Testis (tissue), 3 donors: ENCODE results near the gene C2orf92. TPM values are rescaled to one million over a fixed set of nuclear protein-coding genes. Genes with fewer than 3 reads are reported as not detected.

Source experiments
- DNase-seq: peaks from one replicate; pipeline ENCODE4 v3.0.0-alpha.2; 2019
- H3K27ac ChIP-seq, 2 donors: fragments of 200-600 bp; sonication (generic); one replicate each; pipeline ENCODE4 v1.5.1; 2019
- H3K27me3 ChIP-seq: fragments of 200-600 bp; sonication (generic); one replicate; pipeline ENCODE4 v1.5.1; 2019
- H3K36me3 ChIP-seq: fragments of 200-600 bp; sonication (generic); one replicate; pipeline ENCODE4 v1.5.1; 2017; ENCODE audit warnings: low read depth; ENCODE audit errors: missing control alignments
- H3K4me1 ChIP-seq: fragments of 200-600 bp; sonication (generic); one replicate; pipeline ENCODE4 v1.5.1; 2019
- H3K4me3 ChIP-seq, 2 donors: fragments of 200-600 bp; sonication (generic); one replicate each; pipeline ENCODE4 v1.5.1; 2017 to 2019
- H3K9me3 ChIP-seq: fragments of 200-600 bp; sonication (generic); one replicate; pipeline ENCODE4 v1.5.1; 2017
- POLR2A ChIP-seq: fragments of 450-650 bp; IDR thresholded peaks from one replicate; pipeline ENCODE4 v1.6.1; 2017; ENCODE audit warnings: antibody characterized with exemption, mild to moderate bottlenecking, moderate library complexity
- WGBS, 2 donors: methylation state at CpG; one replicate each; pipeline ENCODE4 v1.1.5; 2018; 5-methylcytosine and 5-hydroxymethylcytosine counted together
- intact Hi-C: fragments of 100-400 bp; cut with DNase I; formaldehyde crosslinking; loops from one replicate; pipeline ENCODE4 v1.15.1; 2023; ENCODE audit warnings: low total_unique reads
- polyA plus RNA-seq: library from polyadenylated mRNA; stranded (reverse); fragments of 350-450 nt; fragmentation: Illumina TruSeq; extraction: RNeasy Lipid Tissue Mini Kit (QIAGEN cat#74804); gene quantifications from one replicate; pipeline ENCODE4 v1.2.3, GENCODE V29; 2014; ENCODE audit warnings: low read depth, low replicate concordance; ENCODE audit not compliant: insufficient read depth
- total RNA-seq, 2 donors: library from RNA; depleted of rRNA; stranded (reverse); fragments of >200 nt; gene quantifications; one replicate each; pipeline ENCODE4 v1.2.3, GENCODE V29; 2016
- TF ChIP-seq, protein P1 (sequence below), 3 experiments: fragments of 450-650 bp in 2 of 3; fragments of 200-600 bp in 1 of 3; sonication (generic) in 1 of 3; IDR thresholded peaks; one replicate each; pipeline ENCODE4 v1.5.1; 2016 to 2019; ENCODE audit warnings: antibody characterized with exemption in 3 of 3, mild to moderate bottlenecking in 2 of 3, moderate library complexity in 1 of 3

Gene C2orf92
- total and polyA plus RNA-seq, 3 donors from 2014 or later = 27.8 to 51.2 (median 35.7) TPM

DNA sequence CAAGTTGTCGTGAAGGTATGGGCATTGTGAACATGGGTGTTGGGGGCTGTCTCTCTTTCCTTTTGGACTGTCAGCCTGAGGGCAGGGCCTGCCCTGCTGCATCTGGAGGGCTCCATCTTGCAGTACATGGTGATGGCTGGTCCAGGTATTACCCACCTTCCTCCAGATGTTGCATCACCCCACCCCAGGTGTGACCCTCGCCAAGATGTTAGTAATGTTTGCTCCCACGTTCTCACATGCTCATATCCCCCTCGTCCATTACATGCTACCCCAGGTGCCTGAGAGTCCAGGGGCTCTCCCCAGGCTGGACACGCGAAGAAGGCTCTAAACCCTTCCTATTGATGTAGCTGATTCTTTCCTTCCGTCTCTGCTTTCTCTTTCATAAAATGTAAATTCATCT lies 57.8 kb downstream of the C2orf92 start:
- Histone ChIP-seq H3K9me3 (no peaks in the 10 kb centered on the region), H3K4me3 (no peak overlapping the region), H3K27me3 (no peaks in the 10 kb centered on the region), H3K36me3 (no peaks in the 10 kb centered on the region), H3K4me1 (no peaks in the 10 kb centered on the region), H3K27ac (no peak overlapping the region)
- 90% methylated on average over 7 of the region's 7 CpGs for WGBS, 2 donors
- no peak for DNase-seq
- TF ChIP-seq, protein P1, sequence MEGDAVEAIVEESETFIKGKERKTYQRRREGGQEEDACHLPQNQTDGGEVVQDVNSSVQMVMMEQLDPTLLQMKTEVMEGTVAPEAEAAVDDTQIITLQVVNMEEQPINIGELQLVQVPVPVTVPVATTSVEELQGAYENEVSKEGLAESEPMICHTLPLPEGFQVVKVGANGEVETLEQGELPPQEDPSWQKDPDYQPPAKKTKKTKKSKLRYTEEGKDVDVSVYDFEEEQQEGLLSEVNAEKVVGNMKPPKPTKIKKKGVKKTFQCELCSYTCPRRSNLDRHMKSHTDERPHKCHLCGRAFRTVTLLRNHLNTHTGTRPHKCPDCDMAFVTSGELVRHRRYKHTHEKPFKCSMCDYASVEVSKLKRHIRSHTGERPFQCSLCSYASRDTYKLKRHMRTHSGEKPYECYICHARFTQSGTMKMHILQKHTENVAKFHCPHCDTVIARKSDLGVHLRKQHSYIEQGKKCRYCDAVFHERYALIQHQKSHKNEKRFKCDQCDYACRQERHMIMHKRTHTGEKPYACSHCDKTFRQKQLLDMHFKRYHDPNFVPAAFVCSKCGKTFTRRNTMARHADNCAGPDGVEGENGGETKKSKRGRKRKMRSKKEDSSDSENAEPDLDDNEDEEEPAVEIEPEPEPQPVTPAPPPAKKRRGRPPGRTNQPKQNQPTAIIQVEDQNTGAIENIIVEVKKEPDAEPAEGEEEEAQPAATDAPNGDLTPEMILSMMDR (IDR thresholded peaks at IDR 0.05) = no peak
- TF ChIP-seq POLR2A = no peak
- intact Hi-C loops = no loop called here

DNA sequence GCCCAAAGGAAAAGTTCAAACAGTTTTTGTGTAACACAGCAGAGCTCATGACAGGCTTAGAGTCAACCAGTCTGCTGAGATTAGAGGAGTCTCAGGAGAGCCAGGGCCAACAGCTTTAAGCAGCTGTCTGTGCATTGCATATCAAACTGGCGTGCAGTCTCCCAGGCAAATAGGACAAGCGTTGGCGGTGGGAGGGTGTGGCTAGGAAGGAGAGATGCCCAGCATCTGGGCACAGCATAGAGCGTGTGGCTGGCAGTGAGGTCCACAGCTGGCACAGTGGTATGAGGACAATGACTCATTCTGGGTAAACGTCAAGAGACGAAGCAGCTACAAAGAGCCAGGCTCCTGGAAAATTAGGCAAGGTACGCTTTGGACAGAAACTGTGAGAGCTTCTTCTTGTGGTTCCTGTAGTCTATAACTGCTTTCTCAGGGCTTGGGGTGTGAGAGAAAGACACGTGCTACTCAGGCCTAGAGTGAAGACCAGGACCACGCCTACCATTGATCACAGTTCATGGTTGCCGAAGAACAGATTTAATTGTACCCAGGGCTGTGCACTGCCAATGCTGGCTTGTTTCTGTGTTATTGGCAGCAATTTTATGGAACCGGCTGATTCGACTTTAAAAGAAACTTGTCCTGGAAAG lies 58.7 kb downstream of the C2orf92 start:
- Histone ChIP-seq H3K36me3 (no peaks in the 10 kb centered on the region), H3K4me3 (no peak overlapping the region), H3K9me3 (no peaks in the 10 kb centered on the region), H3K27me3 (no peaks in the 10 kb centered on the region), H3K27ac (no peak overlapping the region), H3K4me1 (no peaks in the 10 kb centered on the region)
- intact Hi-C loops = no loop called here
- TF ChIP-seq, protein P1 (IDR thresholded peaks at IDR 0.05) = no peak
- no peak for TF ChIP-seq POLR2A
- 71 to 74% methylated on average over 11 to 12 of the region's 12 CpGs for WGBS, 2 donors
- DNase-seq = no peak

DNA sequence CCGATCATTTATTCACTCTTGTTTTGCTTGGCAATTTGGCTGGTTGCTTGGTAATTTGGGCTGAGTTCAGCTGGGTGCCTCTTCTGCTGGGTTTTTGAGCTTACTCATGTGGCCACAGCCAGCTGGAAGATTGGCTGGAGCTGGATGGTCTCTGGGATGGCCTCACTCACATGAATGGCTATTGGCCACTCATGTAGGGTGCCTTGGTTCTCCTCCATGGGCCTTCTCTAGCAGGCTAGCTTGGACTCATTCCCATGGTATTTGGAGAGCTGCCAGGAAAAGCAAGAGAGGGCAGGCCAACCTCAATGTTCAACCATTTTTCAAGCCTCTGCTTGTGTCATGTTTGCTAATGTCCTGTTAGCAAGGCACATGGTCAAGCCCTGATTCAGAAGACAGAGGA lies 60.7 kb downstream of the C2orf92 start:
- intact Hi-C loops = no loop called here
- Histone ChIP-seq H3K36me3 (no peaks in the 10 kb centered on the region), H3K4me1 (no peaks in the 10 kb centered on the region), H3K9me3 (no peaks in the 10 kb centered on the region), H3K27ac (no peak overlapping the region), H3K27me3 (no peaks in the 10 kb centered on the region), H3K4me3 (no peak overlapping the region)
- 91 to 96% methylated on average over 1 of the region's 1 CpG for WGBS, 2 donors
- TF ChIP-seq POLR2A = no peak
- TF ChIP-seq, protein P1 (IDR thresholded peaks at IDR 0.05) = no peak
- DNase-seq = no peak

DNA sequence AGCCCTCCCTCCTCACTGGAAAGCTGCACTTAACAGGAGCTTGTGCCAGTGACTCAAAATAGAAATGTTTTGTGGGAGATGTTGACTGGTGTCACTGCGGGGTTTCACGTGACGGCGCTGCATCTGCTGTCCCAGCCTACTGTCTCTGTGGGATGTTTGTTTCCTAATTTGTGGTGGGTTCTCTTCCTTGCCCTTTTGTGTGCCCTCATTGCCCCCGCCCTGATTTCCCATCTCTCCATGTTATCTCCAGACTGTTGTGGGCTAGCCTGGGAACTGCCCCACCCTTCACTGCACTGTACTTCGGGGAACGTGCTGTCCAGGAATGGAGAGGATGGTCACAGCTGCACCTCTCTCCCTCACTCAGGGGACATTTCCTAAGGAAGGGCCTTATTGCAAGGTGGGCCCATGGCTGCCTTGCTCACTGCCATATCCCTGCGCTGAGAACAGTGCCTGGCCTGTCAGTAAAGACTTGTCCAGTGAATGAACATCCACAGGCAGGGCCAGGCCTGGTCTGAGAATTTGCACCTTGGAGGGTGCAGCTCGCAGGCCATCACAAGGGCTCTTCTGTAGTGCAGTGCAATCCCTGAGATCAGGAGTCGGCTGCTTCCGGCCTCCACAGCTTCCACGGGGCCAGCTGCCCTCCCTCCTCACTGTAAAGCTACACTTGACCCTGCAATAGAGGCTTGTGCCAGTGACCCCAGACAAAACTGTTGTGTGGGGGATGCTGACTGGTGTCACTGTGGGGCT lies 61.9 kb downstream of the C2orf92 start:
- H3K4me1 ChIP-seq = no peaks in the 10 kb centered on the region
- no peak overlapping the region for H3K4me3 ChIP-seq
- intact Hi-C loops = no loop called here
- DNase-seq = no peak
- no peak overlapping the region for H3K27ac ChIP-seq
- H3K27me3 ChIP-seq = no peaks in the 10 kb centered on the region
- no peaks in the 10 kb centered on the region for H3K9me3 ChIP-seq
- no peaks in the 10 kb centered on the region for H3K36me3 ChIP-seq
- 83 to 96% methylated on average over 9 to 12 of the region's 12 CpGs for WGBS, 2 donors
- TF ChIP-seq, protein P1 (IDR thresholded peaks at IDR 0.05) = no peak
- no peak for TF ChIP-seq POLR2A
